IPS DF 6.9 (cell line): ENCODE data around the gene RMI2.
"Not testable (repeated sequence)": the region's sequence is repeated elsewhere in the genome, so short reads cannot be mapped to it uniquely, and the experiment has no call there.

Experiments used
- DNase-seq: peaks from one replicate; pipeline ENCODE4 v3.0.0-alpha.2; 2013; ENCODE audit warnings: low read depth, low spot score
- H3K27ac ChIP-seq: one replicate; pipeline ENCODE4 v1.5.1; 2013; ENCODE audit warnings: low read length, control low read depth
- H3K27me3 ChIP-seq: 2 replicates; pipeline ENCODE4 v1.6.1; 2013; ENCODE audit warnings: mild to moderate bottlenecking, low read length; ENCODE audit not compliant: control insufficient read depth, insufficient read depth
- H3K36me3 ChIP-seq: 2 replicates; pipeline ENCODE4 v1.6.1; 2013; ENCODE audit warnings: low read length; ENCODE audit not compliant: control insufficient read depth, insufficient read depth
- H3K4me1 ChIP-seq: 2 replicates; pipeline ENCODE4 v1.6.1; 2013; ENCODE audit warnings: low read length; ENCODE audit not compliant: control insufficient read depth, insufficient read depth
- H3K4me3 ChIP-seq: 2 replicates; pipeline ENCODE4 v1.5.1; 2013; ENCODE audit warnings: mild to moderate bottlenecking, low read length
- H3K9me3 ChIP-seq: 2 replicates; pipeline ENCODE4 v1.6.1; 2013; ENCODE audit warnings: low read length, inconsistent platforms; ENCODE audit not compliant: control insufficient read depth, insufficient read depth
- WGBS: extraction: QIAGEN DNeasy Blood & Tissue Kit; methylation state at CpG from one replicate; pipeline ENCODE4 v1.1.7; 2013; ENCODE audit warnings: mixed read lengths, missing lambda C conversion rate; ENCODE audit not compliant: insufficient read length, insufficient coverage; 5-methylcytosine and 5-hydroxymethylcytosine counted together

The RMI2 gene

DNA sequence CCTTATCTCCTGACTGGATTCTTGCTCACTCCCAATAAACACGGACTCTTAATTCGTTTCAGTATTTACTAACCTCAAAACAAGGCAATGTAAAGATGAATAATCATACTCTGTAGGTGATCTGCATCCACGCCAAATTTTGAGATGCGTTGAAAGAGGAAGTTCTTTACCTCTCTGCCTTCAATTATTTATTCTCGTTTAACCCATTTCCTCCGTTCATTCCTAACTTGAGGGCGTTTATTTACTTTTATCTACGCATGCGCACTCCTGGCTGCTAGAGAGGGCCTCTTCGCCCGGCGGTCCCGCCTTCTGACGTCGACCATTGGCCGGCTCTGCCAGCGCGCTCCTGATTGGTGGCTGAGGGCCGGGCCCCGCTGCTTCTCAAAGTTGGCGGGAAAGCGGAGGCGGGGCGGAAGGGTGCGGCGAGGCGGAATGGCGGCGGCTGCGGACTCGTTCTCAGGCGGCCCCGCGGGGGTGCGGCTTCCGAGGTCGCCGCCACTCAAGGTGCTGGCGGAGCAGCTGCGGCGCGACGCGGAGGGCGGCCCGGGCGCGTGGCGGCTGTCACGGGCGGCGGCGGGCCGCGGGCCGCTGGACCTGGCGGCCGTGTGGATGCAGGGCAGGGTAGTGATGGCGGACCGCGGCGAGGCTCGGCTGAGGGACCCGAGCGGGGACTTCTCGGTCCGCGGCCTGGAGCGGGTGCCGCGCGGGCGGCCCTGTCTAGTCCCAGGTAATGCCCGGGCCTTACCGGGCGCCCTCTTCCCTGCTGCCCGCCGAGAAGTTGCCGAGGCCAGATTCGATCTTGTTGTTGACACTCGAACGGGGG is at the start of gene RMI2:
TSS of gene RMI2 (plus strand) at position 420 of the 823 bp plus-strand sequence. CDS start at position 433, 13 bp downstream.
- H3K27me3 ChIP-seq = no peaks in the 10 kb centered on the region
- peaks cover 1% of the 10 kb centered on the region for H3K4me1 ChIP-seq
- H3K9me3 ChIP-seq = no peaks in the 10 kb centered on the region
- H3K4me3 ChIP-seq = peak within 1 kb of the TSS; percentile 73
- DNase-seq = peak; percentile 88
- H3K36me3 ChIP-seq = no peaks in the 10 kb centered on the region
- no CpG with 5 or more reads among the region's 82 CpGs for WGBS
- no peak within 1 kb of the TSS for H3K27ac ChIP-seq

DNA sequence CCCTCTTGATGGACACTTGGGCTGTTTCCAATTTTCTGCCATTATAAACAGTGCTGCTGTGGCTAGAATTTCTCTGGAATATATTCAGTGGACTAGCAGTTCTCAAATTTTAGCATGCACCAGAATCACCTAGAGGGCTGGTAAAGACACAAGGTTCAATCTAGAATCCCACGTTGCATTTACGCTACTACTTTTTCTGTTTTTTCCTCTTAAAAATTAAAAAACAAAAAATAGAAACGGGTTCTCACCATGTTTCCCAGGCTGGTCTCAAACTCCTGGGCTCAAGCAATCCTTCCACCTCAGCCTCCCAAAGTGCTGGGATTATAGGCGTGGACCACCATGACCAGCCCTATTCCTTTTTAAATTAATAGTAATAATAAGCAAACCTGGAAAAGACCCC is 49.6 kb upstream of the RMI2 start:
- no peaks in the 10 kb centered on the region for H3K36me3 ChIP-seq
- no peak overlapping the region for H3K27ac ChIP-seq
- H3K4me1 ChIP-seq = peaks cover 4% of the 10 kb centered on the region
- DNase-seq = no peak
- H3K27me3 ChIP-seq = no peaks in the 10 kb centered on the region
- H3K9me3 ChIP-seq = no peaks in the 10 kb centered on the region
- H3K4me3 ChIP-seq = no peak overlapping the region
- WGBS = no CpG with 5 or more reads among the region's 4 CpGs

DNA sequence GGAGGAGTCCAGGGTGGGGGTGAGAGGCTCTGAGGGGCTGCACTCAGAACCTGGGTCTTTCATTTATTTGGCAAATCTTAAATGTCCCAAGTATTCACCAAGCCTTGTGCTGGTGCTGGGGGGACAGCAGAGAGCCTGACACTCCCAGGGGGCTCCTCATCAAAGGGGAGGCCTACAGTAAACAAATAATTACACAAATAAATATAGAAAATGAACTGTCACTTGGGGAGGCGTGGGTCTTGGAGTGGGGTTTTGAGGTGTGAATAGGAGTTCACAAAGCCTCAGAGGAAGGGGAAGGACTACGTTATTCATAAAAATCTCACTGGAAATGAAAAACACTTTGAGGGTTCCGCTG is 48.9 kb upstream of the RMI2 start:
- Histone ChIP-seq H3K27ac (no peak overlapping the region), H3K27me3 (no peaks in the 10 kb centered on the region), H3K36me3 (no peaks in the 10 kb centered on the region), H3K4me1 (peaks cover 4% of the 10 kb centered on the region), H3K9me3 (no peaks in the 10 kb centered on the region), H3K4me3 (no peak overlapping the region)
- WGBS = no CpG with 5 or more reads among the region's 3 CpGs
- DNase-seq = no peak

DNA sequence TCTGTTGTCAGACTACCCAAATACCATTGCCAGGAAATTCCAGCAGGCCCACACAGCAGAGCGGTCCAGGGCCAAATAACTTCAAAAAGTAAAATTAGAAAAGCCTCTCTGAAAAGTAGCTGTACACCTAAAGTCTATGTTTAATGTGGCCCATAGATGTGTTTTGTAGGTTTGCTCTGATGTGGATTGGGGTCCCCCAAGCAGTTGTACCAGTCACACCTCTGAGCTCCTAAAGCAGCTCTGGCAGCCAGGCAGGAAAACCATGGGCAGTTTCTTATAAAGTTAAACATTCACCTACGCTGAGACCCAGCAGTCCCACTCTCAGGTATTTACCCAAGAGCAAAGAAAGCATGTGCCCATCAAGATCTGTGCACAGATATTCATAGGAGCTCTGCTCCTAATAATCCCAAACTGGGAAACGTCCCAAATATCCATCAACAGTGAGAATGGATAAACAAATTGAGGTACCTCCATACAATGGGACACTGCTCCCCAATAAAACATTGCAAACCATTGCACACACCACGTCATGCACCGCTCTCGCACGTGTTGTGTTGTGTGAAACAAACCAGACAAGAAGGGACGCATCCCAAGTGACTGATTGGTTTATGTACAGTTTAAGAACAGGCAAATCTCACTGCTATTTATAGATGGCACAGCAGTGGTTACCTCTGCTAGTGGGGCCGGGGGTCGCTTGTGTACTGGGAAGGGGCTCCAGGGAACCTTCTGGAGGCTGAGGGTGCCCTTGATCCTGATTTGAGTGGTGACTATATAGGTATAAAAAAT is 48.4 kb upstream of the RMI2 start:
- Histone ChIP-seq H3K9me3 (no peaks in the 10 kb centered on the region), H3K4me3 (no peak overlapping the region), H3K27ac (no peak overlapping the region), H3K27me3 (no peaks in the 10 kb centered on the region), H3K4me1 (peaks cover 4% of the 10 kb centered on the region), H3K36me3 (no peaks in the 10 kb centered on the region)
- no peak for DNase-seq
- no CpG with 5 or more reads among the region's 10 CpGs for WGBS

DNA sequence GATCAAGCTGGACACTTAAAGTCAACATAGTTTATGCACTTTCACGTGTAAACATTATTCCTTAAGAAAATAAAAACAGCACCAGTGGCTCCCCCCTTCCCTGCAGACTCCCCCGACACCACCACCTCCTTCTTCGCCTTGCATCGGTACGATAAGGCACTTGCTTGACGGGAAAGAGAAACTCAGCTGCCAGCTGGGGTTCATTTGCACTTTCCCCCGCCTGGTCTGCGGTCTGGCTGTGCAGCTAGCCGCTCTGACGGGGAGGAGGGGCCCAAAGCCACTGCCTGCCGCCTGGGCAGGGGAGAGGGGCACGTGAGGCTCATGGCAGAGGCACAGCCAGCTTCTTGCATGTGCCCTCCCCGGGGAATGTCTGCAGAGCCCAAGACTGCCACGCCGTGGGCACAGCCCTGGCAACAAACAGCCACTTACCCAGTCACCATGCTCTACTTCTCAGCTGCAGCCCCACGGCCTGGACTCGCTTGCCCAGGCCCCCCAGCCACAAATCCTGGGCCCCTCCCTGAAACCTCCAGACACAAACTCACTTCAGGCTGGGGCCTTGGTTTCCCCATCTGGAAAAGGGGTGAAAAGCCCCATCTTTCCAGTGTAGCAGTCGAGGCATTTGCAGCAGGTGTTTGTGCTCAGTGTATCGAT is 47.6 kb upstream of the RMI2 start:
- no CpG with 5 or more reads among the region's 19 CpGs for whole genome bisulfite sequencing
- no peak for DNase-seq
- no peak overlapping the region for H3K4me3 ChIP-seq

DNA sequence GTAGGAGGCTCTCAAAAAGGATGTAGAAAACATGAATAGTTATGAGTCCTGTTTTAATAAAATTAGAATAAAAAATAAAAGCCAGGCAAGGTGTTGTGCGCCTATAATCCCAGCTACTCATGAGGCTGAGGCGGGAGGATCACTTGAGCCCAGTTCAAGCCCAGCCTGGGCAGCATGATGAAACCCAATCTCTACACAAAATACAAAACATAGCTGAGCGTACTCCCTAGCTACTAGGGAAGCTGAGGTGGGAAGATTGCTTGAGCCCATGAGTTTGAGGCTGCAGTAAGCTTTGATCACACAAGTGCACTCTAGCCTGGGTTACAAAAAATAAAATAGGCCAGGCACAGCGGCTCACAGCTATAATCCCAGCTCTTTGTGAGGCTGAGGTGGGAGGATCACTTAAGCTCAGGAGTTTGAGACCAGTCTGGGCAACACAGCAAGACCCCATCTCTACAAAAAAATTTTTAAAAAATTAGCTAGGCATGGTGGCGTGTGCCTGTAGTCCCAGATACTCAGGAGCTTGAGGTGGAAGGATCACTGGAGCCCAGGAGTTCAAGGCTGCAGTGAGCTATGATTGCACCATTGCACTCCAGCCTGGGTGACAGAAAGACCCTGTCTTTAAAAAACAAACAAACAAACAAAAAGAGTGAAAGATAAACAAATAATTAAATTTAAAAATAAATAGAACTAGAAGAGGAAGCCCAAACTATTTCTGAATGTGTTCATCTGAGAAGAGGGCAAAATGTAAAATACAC is 46.9 kb upstream of the RMI2 start:
- Histone ChIP-seq H3K4me1 (peaks cover 4% of the 10 kb centered on the region), H3K4me3 (no peak overlapping the region)
- DNase-seq = no peak

More for the DNA sequence above, 47.6 kb upstream of the RMI2 start:
- H3K9me3 ChIP-seq = no peaks in the 10 kb centered on the region
- peaks cover 4% of the 10 kb centered on the region for H3K4me1 ChIP-seq
- H3K27ac ChIP-seq = no peak overlapping the region
- H3K27me3 ChIP-seq = no peaks in the 10 kb centered on the region
- H3K36me3 ChIP-seq = no peaks in the 10 kb centered on the region

DNA sequence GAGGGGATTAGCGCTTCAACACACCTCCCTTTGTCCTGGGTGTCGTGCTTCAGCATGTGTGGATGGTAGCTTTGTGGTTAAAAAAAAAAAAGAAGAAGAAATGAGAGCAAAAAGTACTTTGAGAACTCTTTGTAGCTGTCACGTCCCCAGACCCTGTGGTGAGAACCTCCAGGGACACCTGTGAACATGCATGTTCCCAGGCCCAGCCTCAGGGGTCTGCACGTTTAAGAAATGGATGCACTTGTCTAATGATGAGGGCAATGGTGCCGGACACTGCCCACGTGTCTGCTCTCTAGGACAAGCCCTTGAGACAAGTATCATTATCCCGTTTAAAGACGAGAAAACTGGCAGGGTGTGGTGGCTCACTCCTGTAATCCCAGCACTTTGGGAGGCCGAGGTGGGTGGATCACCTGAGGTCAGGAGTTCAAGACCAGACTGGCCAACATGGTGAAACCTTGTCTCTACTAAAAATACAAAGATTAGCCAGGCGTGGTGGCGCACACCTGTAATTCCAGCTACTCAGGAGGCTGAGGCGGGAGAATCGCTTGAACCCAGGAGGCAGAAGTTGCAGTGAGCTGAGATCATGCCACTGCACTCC is 46.2 kb upstream of the RMI2 start:
- H3K9me3 ChIP-seq, DNase-seq, H3K27me3 ChIP-seq, H3K27ac ChIP-seq, H3K4me3 ChIP-seq, H3K4me1 ChIP-seq, H3K36me3 ChIP-seq: not testable (repeated sequence)
- WGBS = no CpG with 5 or more reads among the region's 13 CpGs

More for the DNA sequence above, 46.9 kb upstream of the RMI2 start:
- Histone ChIP-seq H3K9me3 (no peaks in the 10 kb centered on the region), H3K36me3 (no peaks in the 10 kb centered on the region), H3K27ac (no peak overlapping the region), H3K27me3 (no peaks in the 10 kb centered on the region)
- WGBS = no CpG with 5 or more reads among the region's 5 CpGs

DNA sequence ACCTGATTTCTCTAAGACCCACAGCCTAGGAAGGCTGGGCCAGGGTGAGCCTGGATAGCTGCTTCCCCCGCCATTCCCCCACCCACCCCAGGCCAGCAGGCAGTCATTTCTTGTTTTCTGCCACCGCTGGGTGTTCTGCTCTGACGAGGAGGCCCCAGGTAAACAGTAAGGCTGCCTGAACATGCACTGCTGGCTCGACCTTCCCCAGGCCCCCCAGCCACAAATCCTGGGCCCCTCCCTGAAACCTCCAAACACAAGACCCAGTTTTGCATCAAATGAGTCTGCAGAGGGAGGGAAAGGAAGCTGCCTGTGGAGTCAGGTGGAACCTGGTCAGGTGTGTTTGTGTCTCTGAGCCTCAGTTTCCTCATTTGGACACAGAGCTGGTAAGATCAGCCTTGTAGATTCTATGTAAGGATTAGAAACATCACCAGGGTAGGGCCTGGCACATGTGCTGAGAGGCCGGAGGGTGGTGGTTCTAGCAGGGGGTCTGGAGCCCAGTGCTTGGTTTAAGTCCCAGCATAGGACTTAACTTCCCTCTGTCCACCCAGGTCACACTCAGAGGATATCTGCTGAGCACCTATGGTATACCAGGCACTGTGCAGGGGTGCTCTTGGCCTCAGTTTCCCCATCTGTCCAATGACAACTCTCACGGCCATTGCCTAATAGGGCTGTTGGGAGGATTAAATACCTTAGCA is 45.2 kb upstream of the RMI2 start:
- peaks cover 4% of the 10 kb centered on the region for H3K4me1 ChIP-seq
- H3K9me3 ChIP-seq = no peaks in the 10 kb centered on the region
- H3K36me3 ChIP-seq = no peaks in the 10 kb centered on the region
- WGBS = no CpG with 5 or more reads among the region's 6 CpGs
- no peak overlapping the region for H3K27ac ChIP-seq
- no peak overlapping the region for H3K4me3 ChIP-seq
- H3K27me3 ChIP-seq = no peaks in the 10 kb centered on the region
- DNase-seq = no peak

DNA sequence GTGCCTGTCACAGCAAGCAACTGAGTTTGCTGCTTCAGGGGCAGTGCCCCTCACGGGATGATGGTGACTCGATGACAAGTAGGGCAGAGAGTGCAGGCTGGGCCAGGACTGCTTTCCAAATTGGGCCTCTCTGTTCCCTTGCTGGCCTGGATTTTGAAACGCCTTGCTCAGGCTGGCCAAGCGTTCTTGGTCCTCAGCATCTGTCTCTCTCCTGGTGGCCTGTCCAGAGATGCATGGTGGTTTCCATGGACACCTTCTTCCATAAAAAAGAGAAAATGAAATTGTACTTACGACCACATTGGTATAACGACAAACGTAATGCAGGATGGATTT is 44.7 kb upstream of the RMI2 start:
- no peak for DNase-seq
- H3K27ac ChIP-seq = no peak overlapping the region
- WGBS = no CpG with 5 or more reads among the region's 7 CpGs
- H3K27me3 ChIP-seq = no peaks in the 10 kb centered on the region
- no peak overlapping the region for H3K4me3 ChIP-seq
- no peaks in the 10 kb centered on the region for H3K9me3 ChIP-seq
- H3K36me3 ChIP-seq = no peaks in the 10 kb centered on the region
- peaks cover 4% of the 10 kb centered on the region for H3K4me1 ChIP-seq
